OCI-LY7 (cell line): ENCODE results near the gene ZHX3.

Experiments used
- EZH2phosphoT487 ChIP-seq: fragments of 200-600 bp; sonication (generic); IDR thresholded peaks from 2 replicates; pipeline ENCODE4 v1.6.1; 2018; ENCODE audit warnings: low read depth, borderline replicate concordance, mild to moderate bottlenecking, mixed run types, antibody characterized with exemption, low read length, moderate library complexity, mixed read lengths
- TF ChIP-seq, protein P1 (sequence below): fragments of 200-600 bp; sonication (generic); conservative IDR thresholded peaks from 2 replicates; pipeline ENCODE4 v1.5.1; 2014; ENCODE audit warnings: mild to moderate bottlenecking, antibody characterized with exemption, low read length, moderate library complexity, mixed read lengths

DNA sequence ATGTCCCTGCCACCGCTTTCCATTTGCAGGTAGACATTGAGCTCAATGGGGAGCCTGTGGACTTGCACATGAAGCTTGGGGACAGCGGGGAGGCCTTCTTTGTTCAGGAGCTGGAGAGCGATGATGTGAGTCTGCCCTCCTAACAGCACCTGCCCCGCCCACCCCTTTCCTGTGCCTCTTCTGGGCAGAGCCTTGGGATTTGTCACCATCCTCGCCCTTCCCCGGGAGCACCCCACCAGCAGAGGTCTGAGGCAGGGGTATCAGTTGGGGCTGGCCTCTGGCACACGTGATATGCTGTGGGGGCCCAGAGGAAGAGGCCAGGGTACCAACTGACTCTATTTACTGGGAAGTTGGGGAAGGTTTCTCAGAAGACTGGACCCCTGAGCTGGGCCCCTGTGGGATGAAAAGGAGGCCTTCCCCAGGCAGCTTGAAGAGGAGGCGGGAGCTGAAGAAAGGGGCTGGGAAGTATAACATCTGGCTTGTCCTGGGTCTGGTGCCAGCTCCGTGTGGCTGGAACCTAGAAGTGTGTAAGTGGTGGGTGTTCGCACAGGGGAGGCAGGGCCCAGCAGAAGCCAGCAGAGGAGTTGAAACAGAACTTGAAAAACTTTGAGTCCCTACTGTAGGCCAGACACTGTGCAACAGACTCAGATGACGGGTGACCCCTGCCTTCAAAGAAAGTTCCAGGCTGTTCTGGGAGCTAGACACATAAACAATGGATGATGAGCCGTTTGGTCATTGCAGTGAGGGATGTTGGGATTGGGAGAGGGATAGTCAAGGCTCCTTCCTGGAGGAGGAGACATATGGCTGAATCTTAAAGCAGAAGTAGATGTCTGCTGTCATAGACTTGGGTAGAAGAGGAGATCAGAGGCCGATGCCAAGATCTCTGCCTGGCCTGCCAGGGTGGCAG is 30.2 kb upstream of the ZHX3 start:
- no peak for TF ChIP-seq EZH2phosphoT487
- TF ChIP-seq, protein P1, sequence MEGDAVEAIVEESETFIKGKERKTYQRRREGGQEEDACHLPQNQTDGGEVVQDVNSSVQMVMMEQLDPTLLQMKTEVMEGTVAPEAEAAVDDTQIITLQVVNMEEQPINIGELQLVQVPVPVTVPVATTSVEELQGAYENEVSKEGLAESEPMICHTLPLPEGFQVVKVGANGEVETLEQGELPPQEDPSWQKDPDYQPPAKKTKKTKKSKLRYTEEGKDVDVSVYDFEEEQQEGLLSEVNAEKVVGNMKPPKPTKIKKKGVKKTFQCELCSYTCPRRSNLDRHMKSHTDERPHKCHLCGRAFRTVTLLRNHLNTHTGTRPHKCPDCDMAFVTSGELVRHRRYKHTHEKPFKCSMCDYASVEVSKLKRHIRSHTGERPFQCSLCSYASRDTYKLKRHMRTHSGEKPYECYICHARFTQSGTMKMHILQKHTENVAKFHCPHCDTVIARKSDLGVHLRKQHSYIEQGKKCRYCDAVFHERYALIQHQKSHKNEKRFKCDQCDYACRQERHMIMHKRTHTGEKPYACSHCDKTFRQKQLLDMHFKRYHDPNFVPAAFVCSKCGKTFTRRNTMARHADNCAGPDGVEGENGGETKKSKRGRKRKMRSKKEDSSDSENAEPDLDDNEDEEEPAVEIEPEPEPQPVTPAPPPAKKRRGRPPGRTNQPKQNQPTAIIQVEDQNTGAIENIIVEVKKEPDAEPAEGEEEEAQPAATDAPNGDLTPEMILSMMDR: no peak
